OCI-LY1 (cell line): ENCODE data around the gene SLC35G2.
"Not testable (repeated sequence)": the region's sequence is repeated elsewhere in the genome, so short reads cannot be mapped to it uniquely, and the experiment has no call there.

Experiments used
- H2AFZ ChIP-seq: fragments of 200-600 bp; sonication (generic), shearing (Covaris generic); 2 replicates; pipeline ENCODE4 v1.6.0; 2014; ENCODE audit warnings: antibody characterized with exemption, mild to moderate bottlenecking, low read length
- H3F3A ChIP-seq: fragments of 200-600 bp; sonication (generic), shearing (Covaris generic); 2 replicates; pipeline ENCODE4 v1.6.0; 2014; ENCODE audit warnings: mild to moderate bottlenecking, antibody characterized with exemption, low read length, moderate library complexity; ENCODE audit not compliant: insufficient read depth
- H3K27ac ChIP-seq: fragments of 200-600 bp; sonication (generic); 2 replicates; pipeline ENCODE4 v1.5.1; 2014; ENCODE audit warnings: low read length, mixed run types, mild to moderate bottlenecking, low read depth; ENCODE audit not compliant: poor library complexity, severe bottlenecking
- H3K27me3 ChIP-seq: fragments of 200-600 bp; sonication (generic); 2 replicates; pipeline ENCODE4 v1.6.0; 2014; ENCODE audit warnings: antibody characterized with exemption, mild to moderate bottlenecking, low read length, moderate library complexity; ENCODE audit not compliant: insufficient read depth
- H3K36me3 ChIP-seq: fragments of 200-600 bp; sonication (generic); 2 replicates; pipeline ENCODE4 v1.6.1; 2014; ENCODE audit warnings: mild to moderate bottlenecking, antibody characterized with exemption, low read length, moderate library complexity, mixed read lengths; ENCODE audit not compliant: insufficient read depth
- H3K4me1 ChIP-seq: fragments of 200-600 bp; sonication (generic); 2 replicates; pipeline ENCODE4 v1.5.1; 2014; ENCODE audit warnings: mild to moderate bottlenecking, low read length, moderate library complexity; ENCODE audit not compliant: insufficient read depth, severe bottlenecking
- H3K4me2 ChIP-seq: fragments of 200-600 bp; sonication (generic), shearing (Covaris generic); 2 replicates; pipeline ENCODE4 v1.6.1; 2014; ENCODE audit warnings: low read length
- H3K4me3 ChIP-seq: fragments of 200-600 bp; sonication (generic); 2 replicates; pipeline ENCODE4 v1.5.1; 2014; ENCODE audit warnings: low read length, low read depth, mild to moderate bottlenecking, mixed read lengths; ENCODE audit not compliant: poor library complexity, severe bottlenecking
- H3K79me2 ChIP-seq: fragments of 200-600 bp; shearing (Covaris generic); 2 replicates; pipeline ENCODE4 v1.6.1; 2016; ENCODE audit warnings: mixed run types, low read length, mixed read lengths; ENCODE audit not compliant: insufficient read depth
- H3K9ac ChIP-seq: fragments of 200-600 bp; sonication (generic), shearing (Covaris generic); 2 replicates; pipeline ENCODE4 v1.6.1; 2014; ENCODE audit warnings: mild to moderate bottlenecking, low read length, mixed read lengths
- H3K9me2 ChIP-seq: fragments of 200-600 bp; sonication (generic), shearing (Covaris generic); 2 replicates; pipeline ENCODE4 v1.6.1; 2014; ENCODE audit warnings: low read depth, mild to moderate bottlenecking, low read length, mixed read lengths
- H3K9me3 ChIP-seq: fragments of 200-600 bp; shearing (Covaris generic); 2 replicates; pipeline ENCODE4 v1.6.1; 2014; ENCODE audit warnings: low read length, mixed read lengths
- H4K20me1 ChIP-seq: fragments of 200-600 bp; sonication (generic), shearing (Covaris generic); 2 replicates; pipeline ENCODE4 v1.6.0; 2016; ENCODE audit warnings: mild to moderate bottlenecking, low read length; ENCODE audit not compliant: insufficient read depth
- EZH2 ChIP-seq: fragments of 200-600 bp; sonication (generic), shearing (Covaris generic); IDR thresholded peaks from 2 replicates; pipeline ENCODE4 v1.8.0; 2017; ENCODE audit warnings: borderline replicate concordance, mixed run types, mild to moderate bottlenecking, antibody characterized with exemption, low read length, moderate library complexity, mixed read lengths
- TF ChIP-seq, protein P1 (sequence below): fragments of 200-600 bp; sonication (generic), shearing (Covaris generic); IDR thresholded peaks from 2 replicates; pipeline ENCODE4 v1.5.1; 2017; ENCODE audit warnings: mild to moderate bottlenecking, antibody characterized with exemption, low read length, moderate library complexity, mixed read lengths

The SLC35G2 gene

DNA sequence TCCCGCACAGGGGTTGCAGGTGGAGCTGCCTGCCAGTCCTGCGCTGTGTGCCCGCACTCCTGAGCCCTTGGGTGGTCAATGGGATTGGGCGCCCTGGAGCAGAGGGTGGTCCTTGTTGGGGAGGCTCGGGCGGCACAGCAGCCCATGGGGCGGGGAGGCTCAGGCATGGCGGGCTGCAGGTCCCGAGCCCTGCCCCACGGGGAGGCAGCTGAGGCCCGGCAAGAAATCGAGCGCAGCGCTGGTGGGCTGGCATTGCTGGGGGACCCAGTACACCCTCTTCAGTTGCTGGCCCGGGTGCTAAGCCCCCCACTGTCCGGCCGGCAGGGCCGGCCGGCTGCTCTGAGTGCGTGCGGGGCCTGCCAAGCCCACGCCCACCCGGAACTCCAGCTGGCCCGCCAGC, 71.0 kb downstream of the SLC35G2 start:
- no peak overlapping the region for H2AFZ ChIP-seq
- no peaks in the 10 kb centered on the region for H3K27me3 ChIP-seq
- no peak overlapping the region for H3K4me3 ChIP-seq
- H3K79me2 ChIP-seq = peaks cover 89% of the 10 kb centered on the region
- H3K4me2 ChIP-seq = no peak overlapping the region
- H3F3A ChIP-seq = no peaks in the 10 kb centered on the region
- no peak overlapping the region for H3K27ac ChIP-seq
- peaks cover 64% of the 10 kb centered on the region for H3K36me3 ChIP-seq
- no peaks in the 10 kb centered on the region for H4K20me1 ChIP-seq
- no peak overlapping the region for H3K9ac ChIP-seq
- H3K9me3 ChIP-seq = peaks cover 33% of the 10 kb centered on the region
- H3K4me1 ChIP-seq = peaks cover 19% of the 10 kb centered on the region
- no peaks in the 10 kb centered on the region for H3K9me2 ChIP-seq
- TF ChIP-seq, protein P1, sequence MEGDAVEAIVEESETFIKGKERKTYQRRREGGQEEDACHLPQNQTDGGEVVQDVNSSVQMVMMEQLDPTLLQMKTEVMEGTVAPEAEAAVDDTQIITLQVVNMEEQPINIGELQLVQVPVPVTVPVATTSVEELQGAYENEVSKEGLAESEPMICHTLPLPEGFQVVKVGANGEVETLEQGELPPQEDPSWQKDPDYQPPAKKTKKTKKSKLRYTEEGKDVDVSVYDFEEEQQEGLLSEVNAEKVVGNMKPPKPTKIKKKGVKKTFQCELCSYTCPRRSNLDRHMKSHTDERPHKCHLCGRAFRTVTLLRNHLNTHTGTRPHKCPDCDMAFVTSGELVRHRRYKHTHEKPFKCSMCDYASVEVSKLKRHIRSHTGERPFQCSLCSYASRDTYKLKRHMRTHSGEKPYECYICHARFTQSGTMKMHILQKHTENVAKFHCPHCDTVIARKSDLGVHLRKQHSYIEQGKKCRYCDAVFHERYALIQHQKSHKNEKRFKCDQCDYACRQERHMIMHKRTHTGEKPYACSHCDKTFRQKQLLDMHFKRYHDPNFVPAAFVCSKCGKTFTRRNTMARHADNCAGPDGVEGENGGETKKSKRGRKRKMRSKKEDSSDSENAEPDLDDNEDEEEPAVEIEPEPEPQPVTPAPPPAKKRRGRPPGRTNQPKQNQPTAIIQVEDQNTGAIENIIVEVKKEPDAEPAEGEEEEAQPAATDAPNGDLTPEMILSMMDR = no peak
- no peak for TF ChIP-seq EZH2

GRCh38 chr3:136891934-136892855, 73.3 kb downstream of the SLC35G2 start:
- Histone ChIP-seq H3K9me2 (no peaks in the 10 kb centered on the region), H3K9ac (no peak overlapping the region), H3K4me2 (no peak overlapping the region), H3K4me3 (no peak overlapping the region), H3K36me3 (peaks cover 81% of the 10 kb centered on the region), H3F3A (no peaks in the 10 kb centered on the region), H3K27me3 (no peaks in the 10 kb centered on the region), H3K27ac (no peak overlapping the region), H3K79me2 (peaks cover 89% of the 10 kb centered on the region), H4K20me1 (no peaks in the 10 kb centered on the region), H2AFZ (no peak overlapping the region), H3K9me3 (peaks cover 36% of the 10 kb centered on the region), H3K4me1 (no peaks in the 10 kb centered on the region)
- TF ChIP-seq, protein P1 = no peak
- TF ChIP-seq EZH2 = no peak

GRCh38 chr3:136893848-136894443, 75.0 kb downstream of the SLC35G2 start:
- Histone ChIP-seq H3K9me2 (no peaks in the 10 kb centered on the region), H3K79me2 (peaks cover 87% of the 10 kb centered on the region), H3K4me2 (no peak overlapping the region), H3K27ac (no peak overlapping the region), H3F3A (no peaks in the 10 kb centered on the region), H3K27me3 (no peaks in the 10 kb centered on the region), H4K20me1 (no peaks in the 10 kb centered on the region), H2AFZ (no peak overlapping the region), H3K4me3 (no peak overlapping the region), H3K9me3 (peaks cover 36% of the 10 kb centered on the region), H3K36me3 (peaks cover 80% of the 10 kb centered on the region), H3K9ac (no peak overlapping the region), H3K4me1 (no peaks in the 10 kb centered on the region)
- no peak for TF ChIP-seq EZH2
- TF ChIP-seq, protein P1 = no peak

- H3K79me2 ChIP-seq = peaks cover 96% of the 10 kb centered on the region
- peaks cover 26% of the 10 kb centered on the region for H3K9me3 ChIP-seq
- not testable (repeated sequence) for H2AFZ ChIP-seq, H3F3A ChIP-seq, H3K9me2 ChIP-seq, H3K4me3 ChIP-seq, H3K4me2 ChIP-seq, H4K20me1 ChIP-seq, H3K27me3 ChIP-seq, H3K9ac ChIP-seq, H3K27ac ChIP-seq
- H3K36me3 ChIP-seq = peaks cover 71% of the 10 kb centered on the region
- H3K4me1 ChIP-seq = peaks cover 19% of the 10 kb centered on the region
These were observed 78.2 kb downstream of the SLC35G2 start for GRCh38 chr3:136897171-136897570.
